Ammon's horn (tissue), 1 donor: ENCODE results near the gene ARHGAP30.

Experiments used
- DNase-seq: peaks from one replicate; pipeline ENCODE4 v3.0.0-alpha.2; 2016; ENCODE audit warnings: low spot score

ARHGAP30 gene

GRCh38 chr1:161091093-161091492 is 21.4 kb upstream of the ARHGAP30 start:
- DNase-seq, result no peak

DNA sequence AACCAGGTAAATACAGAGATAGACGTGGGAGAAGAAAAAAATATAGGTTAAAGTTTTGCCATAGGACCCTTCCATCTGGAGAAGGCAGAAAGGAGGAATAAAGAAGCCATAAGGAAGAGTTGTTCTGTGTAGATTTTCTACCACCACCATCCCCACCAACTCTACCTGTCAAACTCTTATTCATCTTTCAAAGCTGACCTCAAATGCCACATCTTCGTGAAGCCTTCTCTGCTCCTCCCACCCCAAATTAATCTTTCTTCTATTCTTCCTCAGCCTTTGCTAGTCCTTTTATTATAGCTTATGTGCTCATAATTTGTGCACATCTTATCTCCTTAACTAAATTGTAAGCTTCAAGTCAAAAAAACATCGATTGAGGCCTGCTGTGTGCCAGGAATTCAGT is 20.9 kb upstream of the ARHGAP30 start:
- no peak for DNase-seq

DNA sequence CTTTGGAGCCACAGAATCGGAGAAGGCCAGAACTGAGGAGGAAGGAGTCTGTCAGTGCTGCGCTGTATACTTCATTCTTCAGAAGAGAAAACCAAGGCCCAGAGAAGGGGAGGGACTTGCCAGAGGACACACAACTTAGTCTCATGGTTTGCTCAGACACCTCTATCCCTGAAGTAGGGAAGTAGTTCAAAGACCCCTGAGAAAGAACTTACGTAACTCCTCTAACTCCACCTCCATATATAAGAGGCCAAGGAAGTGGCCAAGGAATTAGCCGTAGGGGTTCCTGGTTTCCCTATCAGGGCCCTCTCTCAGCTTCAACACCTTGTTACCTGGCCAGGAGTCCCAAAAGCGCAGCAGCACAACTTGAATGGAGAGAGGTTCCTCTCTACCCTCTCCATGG is 20.2 kb upstream of the ARHGAP30 start:
- no peak for DNase-seq

- no peak for DNase-seq
Measured at GRCh38 chr1:161089251-161089924, 19.7 kb upstream of the ARHGAP30 start, which contains the start of gene NECTIN4. TSS of gene NECTIN4 (minus strand) at chr1:161089558. CDS start at chr1:161089296, 262 bp downstream.

DNA sequence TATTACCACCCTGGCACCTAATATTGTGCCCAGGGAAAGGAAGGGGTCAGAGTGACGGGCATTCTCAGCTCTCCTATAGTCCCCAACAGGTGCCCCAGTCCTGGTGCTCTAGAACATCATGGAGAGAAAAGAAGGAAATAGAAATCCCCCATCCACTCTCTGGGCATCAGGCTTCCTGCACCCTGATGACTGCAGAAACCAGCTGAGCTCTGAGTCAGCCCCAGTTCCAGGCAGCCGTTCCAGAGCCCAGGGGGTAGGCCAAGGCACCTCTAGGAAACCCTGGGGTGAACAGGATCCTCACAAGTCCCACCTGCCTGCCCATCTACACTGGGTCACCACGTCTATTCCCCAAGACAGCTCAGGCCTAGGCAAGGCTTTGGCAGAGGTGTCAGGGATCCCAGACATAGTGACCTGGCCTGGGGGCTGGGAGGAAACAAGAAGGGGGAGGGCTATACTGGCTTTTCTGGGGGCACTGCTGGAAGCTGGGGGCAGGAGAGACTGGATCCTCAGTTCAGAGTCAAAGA is 19.0 kb upstream of the ARHGAP30 start:
- DNase-seq, result no peak

DNA sequence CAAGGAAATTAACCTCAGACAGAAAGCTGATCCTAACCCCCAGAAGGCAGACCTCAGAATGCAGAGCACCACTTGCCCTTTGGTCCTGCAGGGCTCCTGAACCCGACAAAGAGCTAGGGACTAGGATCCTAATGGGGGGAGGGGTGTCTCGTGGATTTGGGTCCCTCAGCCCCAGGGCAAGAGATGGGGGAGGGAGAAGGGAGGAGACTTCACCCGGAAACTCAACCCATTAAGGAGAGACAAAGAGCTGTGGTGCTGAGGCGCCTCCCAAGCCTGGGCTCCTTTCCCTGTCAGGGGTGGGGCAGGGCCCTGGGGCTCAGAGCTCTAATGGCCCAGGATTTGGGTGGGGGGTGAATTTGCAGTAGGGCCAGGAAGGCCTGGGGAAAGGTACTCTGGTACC is 16.8 kb upstream of the ARHGAP30 start:
- no peak for DNase-seq

GRCh38 chr1:161085165-161085564 is 15.5 kb upstream of the ARHGAP30 start:
- no peak for DNase-seq

GRCh38 chr1:161084597-161084988 is 14.9 kb upstream of the ARHGAP30 start:
- DNase-seq, result no peak

DNA sequence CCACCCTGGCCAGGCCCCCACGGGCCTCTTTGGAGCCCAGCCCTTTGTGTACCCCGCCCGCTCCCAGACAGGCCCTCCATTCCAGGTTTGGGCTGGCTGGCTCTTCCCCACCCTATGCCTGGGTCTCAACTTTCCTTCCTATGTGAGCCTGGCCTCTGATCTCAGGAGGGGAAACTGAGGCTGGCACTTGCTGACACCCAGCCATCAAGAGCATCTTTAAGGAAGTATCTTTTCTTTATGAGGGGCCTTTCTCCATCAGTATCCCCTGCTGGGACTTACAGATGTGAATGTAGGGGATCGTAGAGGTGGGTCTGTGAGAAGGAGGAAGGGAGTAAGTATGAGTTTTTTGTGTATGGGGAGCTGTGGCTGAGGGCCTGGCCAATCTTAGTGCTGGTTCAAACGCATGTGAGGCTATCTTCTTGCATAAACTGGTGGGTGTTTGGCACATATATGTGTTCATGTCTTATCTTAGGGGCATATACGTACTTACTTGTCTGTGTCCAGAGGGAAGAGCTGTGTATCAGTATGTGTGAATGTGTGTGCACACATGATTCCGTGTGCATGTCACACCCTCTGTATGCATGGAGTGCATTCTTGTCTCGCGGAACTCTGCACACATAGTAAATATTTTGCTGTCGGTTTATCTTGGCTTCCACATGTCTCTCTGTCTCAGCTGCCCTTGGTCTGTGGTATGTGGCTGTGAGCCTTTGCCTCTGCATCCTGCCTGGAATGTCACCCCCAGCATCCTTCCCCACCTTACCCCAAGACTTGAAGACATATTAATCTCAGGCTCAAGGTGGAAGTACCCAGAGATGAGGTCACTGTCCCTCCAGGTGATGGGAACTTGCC is 14.3 kb upstream of the ARHGAP30 start:
- no peak for DNase-seq

DNA sequence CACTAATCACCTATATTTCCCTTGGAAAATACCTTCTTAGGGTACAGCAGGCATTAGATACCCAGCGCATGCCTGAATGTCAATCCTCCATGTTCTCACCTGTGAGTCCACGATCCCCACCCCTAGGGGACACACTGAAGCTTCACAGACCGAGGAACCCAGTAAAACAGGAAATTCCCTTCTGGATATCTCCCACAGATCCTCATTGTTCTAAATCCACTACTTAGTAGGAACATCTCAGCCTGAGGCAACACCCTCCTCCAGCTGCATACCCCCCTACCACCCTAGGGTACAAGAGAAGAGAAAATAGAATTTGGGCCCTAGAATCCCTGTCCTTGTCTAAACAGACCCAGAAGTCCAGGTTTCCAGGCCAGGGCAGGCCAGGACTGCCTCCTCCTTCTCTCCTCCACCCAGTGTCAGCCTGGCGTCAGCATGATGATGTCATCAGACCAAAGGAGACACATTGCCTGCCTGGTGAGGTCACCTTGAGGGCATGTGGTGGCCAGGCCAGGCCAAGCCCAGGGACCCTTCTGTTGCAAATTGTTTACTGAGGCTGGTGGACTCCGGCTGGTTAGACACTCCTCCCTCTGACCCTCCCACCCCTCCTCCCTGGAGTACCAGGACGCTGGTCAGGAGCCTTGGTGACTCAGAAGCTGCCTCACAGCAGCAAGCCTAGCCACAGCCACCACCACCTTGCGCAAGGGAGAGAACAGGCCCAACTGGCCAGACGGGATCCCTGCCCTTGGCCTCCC is 13.5 kb upstream of the ARHGAP30 start:
- DNase-seq, result no peak

- no peak for DNase-seq
Measured at GRCh38 chr1:161082483-161082882, 12.8 kb upstream of the ARHGAP30 start.

DNA sequence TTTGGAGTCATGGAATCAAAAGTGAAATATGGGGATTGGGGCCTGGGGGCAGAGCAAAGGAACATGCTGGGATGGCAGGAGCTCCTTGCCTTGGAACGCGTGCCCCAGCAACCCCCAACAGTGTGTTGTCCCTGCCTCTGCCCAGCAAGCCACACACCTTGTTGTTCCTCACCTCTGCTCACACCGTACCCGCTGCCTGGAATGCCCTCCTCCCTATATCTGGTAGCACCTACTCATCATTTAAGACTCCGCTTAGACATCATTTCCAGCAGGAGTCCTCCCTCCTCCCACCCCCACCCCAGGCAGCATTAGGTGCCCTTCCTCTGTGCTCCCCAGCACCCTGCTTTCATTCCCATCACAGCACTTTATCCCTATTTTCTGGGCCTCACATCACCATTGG is 11.8 kb upstream of the ARHGAP30 start:
- DNase-seq, result no peak

DNA sequence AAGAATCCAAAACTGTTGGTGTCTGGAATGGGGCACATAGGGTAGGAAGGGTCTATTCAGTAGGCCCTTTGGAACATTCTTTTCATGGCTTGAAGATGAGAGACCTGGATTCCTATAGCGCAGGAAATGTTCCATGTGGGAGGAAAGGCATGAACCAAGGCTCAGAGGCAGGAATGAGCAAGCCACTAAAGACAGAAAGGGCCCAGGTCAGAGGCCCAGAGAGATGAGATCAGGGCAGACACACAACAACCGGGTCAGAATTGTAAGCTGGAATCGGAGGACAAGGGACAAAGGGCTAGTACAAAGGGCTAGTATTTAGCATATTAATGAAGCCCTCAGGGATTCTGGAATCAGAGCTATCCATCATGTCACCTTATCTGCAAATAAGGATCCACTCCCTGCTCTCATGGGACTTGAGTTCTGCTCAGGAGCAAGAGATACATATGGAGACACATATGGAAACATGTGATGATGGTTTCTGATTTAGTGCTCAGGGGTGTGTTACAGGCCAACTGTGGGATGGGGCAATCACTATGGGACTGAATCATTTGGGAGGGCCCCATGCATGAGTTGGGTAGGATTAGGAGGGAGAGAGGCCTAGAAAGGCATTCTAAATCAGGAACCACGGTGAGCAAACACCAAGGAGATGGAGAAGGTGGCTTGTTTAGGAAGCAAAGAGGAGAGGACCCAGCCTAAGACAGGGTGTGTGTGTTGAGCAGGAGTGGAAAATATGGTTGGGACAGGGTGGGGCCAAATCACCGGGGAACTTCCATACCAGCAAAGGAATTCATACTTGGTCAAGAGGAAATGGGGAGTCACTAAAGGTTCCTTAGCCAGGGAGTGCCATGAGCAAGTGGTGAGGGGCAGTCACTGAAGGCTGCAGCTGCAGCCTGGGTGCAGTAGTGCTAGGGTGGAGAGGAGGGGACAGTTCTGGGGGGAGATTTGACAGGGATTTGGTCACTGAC is 11.0 kb upstream of the ARHGAP30 start:
- DNase-seq, result no peak

GRCh38 chr1:161079436-161080110 is 9.9 kb upstream of the ARHGAP30 start:
- DNase-seq, result no peak

DNA sequence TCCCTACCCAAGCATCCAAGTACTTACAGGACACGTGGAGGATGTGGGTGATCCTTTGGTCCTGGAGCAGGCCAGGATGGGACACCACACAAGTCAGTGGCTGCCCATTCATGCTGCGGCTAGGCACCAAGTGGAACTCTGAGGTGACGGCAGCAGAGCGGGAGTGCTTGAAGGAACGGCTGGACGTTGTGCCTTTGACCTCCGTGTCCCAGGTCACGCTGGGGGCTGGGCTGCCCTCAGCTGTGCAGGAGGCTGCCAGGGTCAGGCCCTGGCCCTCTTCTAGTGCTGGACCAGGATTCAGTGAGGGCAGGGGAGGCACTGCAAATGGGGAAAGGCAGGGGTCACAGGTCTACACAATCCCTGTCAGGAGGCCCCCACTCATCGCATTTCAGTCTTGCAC is 7.7 kb upstream of the ARHGAP30 start:
- no peak for DNase-seq

GRCh38 chr1:161076410-161076809 is 6.7 kb upstream of the ARHGAP30 start:
- no peak for DNase-seq

DNA sequence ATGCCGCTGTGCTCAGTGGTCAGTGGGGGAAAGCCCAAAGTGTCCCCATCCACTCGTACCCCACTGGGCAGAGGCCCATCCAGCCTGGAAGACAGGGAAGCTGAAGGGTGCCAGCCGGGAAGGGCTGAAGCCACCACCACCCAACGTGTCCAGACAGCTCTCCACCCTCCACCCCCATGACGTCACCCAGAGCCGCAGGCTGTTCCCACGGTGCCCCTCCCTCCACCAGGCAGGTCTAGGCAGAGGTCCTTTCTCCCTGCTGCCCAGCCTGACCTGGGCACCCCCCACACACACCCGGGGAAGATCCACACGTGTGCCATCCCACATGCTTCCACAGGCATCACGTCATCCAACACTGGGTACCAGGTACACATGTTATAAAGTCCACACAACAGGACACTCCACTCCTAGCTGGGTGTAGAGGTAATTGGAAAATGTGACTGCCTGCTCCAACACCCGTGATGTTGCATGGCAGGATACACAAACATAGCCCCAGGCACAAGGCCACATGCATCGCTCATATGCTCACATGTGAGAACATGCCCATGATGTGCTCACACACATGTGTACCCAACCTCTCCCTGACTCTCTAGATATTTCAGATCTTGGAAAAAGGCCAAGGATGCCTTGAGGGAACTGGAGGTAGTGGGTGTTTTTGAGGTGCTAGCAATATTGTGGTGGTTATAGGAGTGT is 5.1 kb upstream of the ARHGAP30 start:
- DNase-seq, result no peak

GRCh38 chr1:161073474-161074121 is 3.9 kb upstream of the ARHGAP30 start:
- no peak for DNase-seq

- no peak for DNase-seq
Measured at GRCh38 chr1:161072751-161073449, 3.2 kb upstream of the ARHGAP30 start.
